Adrenal gland (tissue), 12 donors: ENCODE results near the gene SRGAP1. TPM values are rescaled to one million over a fixed set of nuclear protein-coding genes. Genes with fewer than 3 reads are reported as not detected.

Experiments
- DNase-seq, 7 donors: peaks; one replicate each; pipeline ENCODE4 v3.0.0-alpha.2; 2019 to 2020
- H3K27ac ChIP-seq, 5 donors: fragments of 200-600 bp; sonication (generic) in 4 of 5; 1 replicate in 3 of 5; 2 replicates in 2 of 5; pipeline versions ENCODE4 v1.5.1 to v1.8.0; 2016 to 2020; ENCODE audit warnings: mild to moderate bottlenecking in 1 of 5
- H3K27me3 ChIP-seq: fragments of 200-600 bp; 2 replicates; pipeline ENCODE4 v1.8.0; 2021
- H3K36me3 ChIP-seq, 2 donors: fragments of 200-600 bp; replicated peaks in 1 of 2; 1 replicate in 1 of 2; 2 replicates in 1 of 2; pipeline versions ENCODE4 v1.5.1 to v1.8.0; 2018 to 2022
- H3K4me1 ChIP-seq, 2 donors: fragments of 200-600 bp; replicated peaks in 1 of 2; 1 replicate in 1 of 2; 2 replicates in 1 of 2; pipeline versions ENCODE4 v1.5.1 to v1.8.0; 2018 to 2021
- H3K4me3 ChIP-seq, 4 donors: fragments of 200-600 bp; sonication (generic) in 3 of 4; one replicate each; pipeline ENCODE4 v1.5.1; 2016 to 2018
- H3K9me3 ChIP-seq, 3 donors: fragments of 200-600 bp; sonication (generic) in 1 of 3; replicated peaks in 1 of 3; 1 replicate in 2 of 3; 2 replicates in 1 of 3; pipeline versions ENCODE4 v1.5.1 to v1.8.0; 2016 to 2021
- POLR2A ChIP-seq, 2 donors: fragments of 450-650 bp; IDR thresholded peaks; one replicate each; pipeline ENCODE4 v1.6.1; 2017; ENCODE audit warnings: antibody characterized with exemption in 2 of 2, mild to moderate bottlenecking in 2 of 2, moderate library complexity in 1 of 2
- WGBS, 4 donors: extraction: QIAGEN DNeasy Blood & Tissue Kit in 2 of 4; methylation state at CpG; one replicate each; pipeline versions ENCODE4 v1.1.5 to v1.1.7; 2013 to 2017; 5-methylcytosine and 5-hydroxymethylcytosine counted together
- intact Hi-C, 2 donors: fragments of 100-400 bp; cut with DNase I; formaldehyde crosslinking; loops; one replicate each; pipeline versions ENCODE4 v1.14.1 to v1.15.0; 2022 to 2023
- polyA plus RNA-seq, 3 donors: library from polyadenylated mRNA; stranded (reverse); fragments of 200-250 nt in 2 of 3; fragments of 350-450 nt in 1 of 3; fragmentation: Illumina TruSeq in 1 of 3; extraction: RNeasy Lipid Tissue Mini Kit (QIAGEN cat#74804) in 1 of 3; gene quantifications; one replicate each; pipeline ENCODE4 v1.2.3, GENCODE V29; 2013 to 2014
- total RNA-seq, 9 donors: library from RNA; depleted of rRNA in 4 of 9; stranded (reverse); fragments of >200 nt in 4 of 9; fragments of 120-200 nt in 1 of 9; fragmentation: NEBNext Ultra II Directional in 1 of 9; extraction: Animal tissue kit (Norgen Biotek cat#: 25700) in 1 of 9; gene quantifications; one replicate each; pipeline versions ENCODE4 v1.1.0 to v1.2.4, GENCODE V29; 2013 to 2023
- TF ChIP-seq, protein P1 (sequence below), 6 experiments: fragments of 450-650 bp in 4 of 6; fragments of 200-600 bp in 2 of 6; sonication (generic) in 1 of 6; IDR thresholded peaks; 1 replicate in 5 of 6; 2 replicates in 1 of 6; pipeline versions ENCODE4 v1.5.1 to v1.8.0; 2016 to 2021; ENCODE audit warnings: antibody characterized with exemption in 6 of 6, mild to moderate bottlenecking in 2 of 6, moderate library complexity in 1 of 6
- donor health status: healthy with polysubstance abuse.
- donor health status: Bipolar disorder and iron deficiency.
- donor health status: DM: yes; HTN: yes; CAD: no.
- donor health status: DM: no; HTN: no; CAD: no.
- donor health status: DM: no; HTN: no; CAD: no.
- donor health status: DM: yes; HTN: yes; CAD: no.

SRGAP1 gene
- total and polyA plus RNA-seq, 12 donors, result 2.4 to 35.6 (median 9.8) TPM

DNA sequence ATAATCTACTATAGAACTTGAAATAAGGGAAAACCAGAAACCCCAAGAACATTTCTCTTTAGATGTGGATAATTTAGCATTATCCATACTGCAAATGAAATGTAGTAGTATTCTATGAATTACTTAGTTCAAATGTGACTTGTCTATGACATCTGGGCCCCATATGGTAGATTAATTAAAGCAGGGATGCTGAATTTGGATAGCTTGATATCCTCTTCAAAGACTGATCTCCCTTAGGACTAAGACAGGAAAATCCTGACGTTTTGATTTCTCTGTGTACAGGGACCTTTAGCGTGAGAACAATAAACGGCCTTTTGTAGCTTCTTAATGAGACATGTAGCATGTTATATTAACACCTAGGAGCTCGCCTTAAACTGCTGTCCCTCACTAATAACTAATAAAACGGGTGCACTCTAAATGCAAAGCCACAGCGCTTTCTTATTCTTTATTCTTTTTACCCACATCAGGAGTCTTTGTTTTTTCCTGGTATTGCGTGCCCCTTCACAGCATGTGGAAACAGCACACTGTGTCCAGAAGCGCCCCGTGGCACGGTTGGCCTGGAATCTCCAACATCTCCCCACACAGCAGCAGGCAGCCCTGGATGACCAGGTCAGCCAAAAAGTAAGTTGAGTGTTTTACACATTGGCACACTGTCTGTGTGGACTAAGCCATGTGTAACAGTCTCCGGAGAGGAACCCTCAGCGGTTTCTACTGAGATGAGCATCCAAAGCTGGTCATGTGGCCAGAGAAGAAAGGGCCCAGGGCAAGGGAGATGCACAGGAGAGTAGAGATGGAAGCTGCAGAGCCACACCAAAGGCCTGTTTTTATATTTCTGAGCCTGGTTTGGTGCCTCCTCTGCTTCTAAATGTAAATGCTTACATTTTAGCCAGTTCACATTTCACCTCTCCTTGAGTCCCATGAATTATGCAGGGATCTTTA is 93.1 kb downstream of the SRGAP1 start:
- Histone ChIP-seq H3K27ac (no peak overlapping the region), H3K9me3 (no peaks in the 10 kb centered on the region), H3K36me3 (no peaks in the 10 kb centered on the region), H3K4me1 (peaks cover 0 to 17% of the 10 kb centered on the region in 2 donors), H3K4me3 (no peak overlapping the region), H3K27me3 (no peaks in the 10 kb centered on the region)
- 81 to 91% (median 87%) methylated on average over 10 to 12 of the region's 12 CpGs for WGBS, 4 donors
- intact Hi-C loops, result no loop called here
- TF ChIP-seq, protein P1, sequence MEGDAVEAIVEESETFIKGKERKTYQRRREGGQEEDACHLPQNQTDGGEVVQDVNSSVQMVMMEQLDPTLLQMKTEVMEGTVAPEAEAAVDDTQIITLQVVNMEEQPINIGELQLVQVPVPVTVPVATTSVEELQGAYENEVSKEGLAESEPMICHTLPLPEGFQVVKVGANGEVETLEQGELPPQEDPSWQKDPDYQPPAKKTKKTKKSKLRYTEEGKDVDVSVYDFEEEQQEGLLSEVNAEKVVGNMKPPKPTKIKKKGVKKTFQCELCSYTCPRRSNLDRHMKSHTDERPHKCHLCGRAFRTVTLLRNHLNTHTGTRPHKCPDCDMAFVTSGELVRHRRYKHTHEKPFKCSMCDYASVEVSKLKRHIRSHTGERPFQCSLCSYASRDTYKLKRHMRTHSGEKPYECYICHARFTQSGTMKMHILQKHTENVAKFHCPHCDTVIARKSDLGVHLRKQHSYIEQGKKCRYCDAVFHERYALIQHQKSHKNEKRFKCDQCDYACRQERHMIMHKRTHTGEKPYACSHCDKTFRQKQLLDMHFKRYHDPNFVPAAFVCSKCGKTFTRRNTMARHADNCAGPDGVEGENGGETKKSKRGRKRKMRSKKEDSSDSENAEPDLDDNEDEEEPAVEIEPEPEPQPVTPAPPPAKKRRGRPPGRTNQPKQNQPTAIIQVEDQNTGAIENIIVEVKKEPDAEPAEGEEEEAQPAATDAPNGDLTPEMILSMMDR (IDR thresholded peaks at IDR 0.05), result no peak
- TF ChIP-seq POLR2A (IDR thresholded peaks at IDR 0.05), result no peak
- DNase-seq, result no peak

DNA sequence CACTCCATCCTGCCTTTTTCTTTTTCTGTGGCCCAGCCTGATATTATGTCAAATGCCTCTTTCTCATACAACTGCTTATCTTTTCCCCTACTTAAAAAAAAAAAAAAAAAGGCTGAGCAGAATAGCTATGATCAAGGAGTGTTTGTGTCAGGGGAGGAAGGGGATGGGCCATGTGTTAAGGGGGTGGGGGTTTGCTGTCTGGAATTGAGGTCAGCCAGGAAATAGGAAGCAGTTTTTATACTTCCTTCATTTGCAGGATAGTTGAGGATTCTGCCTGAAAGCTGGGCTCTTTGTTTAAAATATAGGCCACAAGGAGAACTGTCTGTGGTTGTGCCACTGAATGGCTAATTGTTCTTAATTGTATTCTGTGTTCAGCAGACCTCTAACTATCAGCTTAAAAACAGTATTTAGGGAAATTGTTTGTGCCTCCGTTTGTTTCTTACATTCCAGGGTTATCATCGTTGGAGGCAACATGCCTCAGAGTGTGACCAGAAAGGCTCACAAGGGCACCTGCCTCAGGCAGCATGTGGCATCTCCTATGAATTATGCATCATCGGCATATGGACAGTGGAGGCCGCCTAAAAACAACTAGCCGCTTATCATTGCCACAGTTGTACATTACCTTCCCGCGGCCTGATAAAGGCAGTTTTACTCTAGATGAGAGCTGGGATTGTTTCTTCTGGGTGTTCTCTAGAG is 96.0 kb downstream of the SRGAP1 start:
- DNase-seq, result peak in 1 of 7 donors; percentile 36
- H3K4me1 ChIP-seq, result peaks cover 0 to 17% of the 10 kb centered on the region in 2 donors
- TF ChIP-seq POLR2A (IDR thresholded peaks at IDR 0.05), result no peak
- TF ChIP-seq, protein P1 (IDR thresholded peaks at IDR 0.05), result no peak
- H3K27me3 ChIP-seq, result no peaks in the 10 kb centered on the region
- H3K27ac ChIP-seq, result peak overlapping the region in 3 of 5 donors; percentile 36 to 67 (median 48)
- no peak overlapping the region for H3K4me3 ChIP-seq
- intact Hi-C loops, result loop anchor here in 1 of 2 donors (10.0 kb wide), 1 partner anchor 96 kb away; the partner anchor contains the start of gene SRGAP1
- 66 to 80% (median 76%) methylated on average over 7 of the region's 7 CpGs for WGBS, 4 donors
- H3K36me3 ChIP-seq, result no peaks in the 10 kb centered on the region
- H3K9me3 ChIP-seq, result no peaks in the 10 kb centered on the region

DNA sequence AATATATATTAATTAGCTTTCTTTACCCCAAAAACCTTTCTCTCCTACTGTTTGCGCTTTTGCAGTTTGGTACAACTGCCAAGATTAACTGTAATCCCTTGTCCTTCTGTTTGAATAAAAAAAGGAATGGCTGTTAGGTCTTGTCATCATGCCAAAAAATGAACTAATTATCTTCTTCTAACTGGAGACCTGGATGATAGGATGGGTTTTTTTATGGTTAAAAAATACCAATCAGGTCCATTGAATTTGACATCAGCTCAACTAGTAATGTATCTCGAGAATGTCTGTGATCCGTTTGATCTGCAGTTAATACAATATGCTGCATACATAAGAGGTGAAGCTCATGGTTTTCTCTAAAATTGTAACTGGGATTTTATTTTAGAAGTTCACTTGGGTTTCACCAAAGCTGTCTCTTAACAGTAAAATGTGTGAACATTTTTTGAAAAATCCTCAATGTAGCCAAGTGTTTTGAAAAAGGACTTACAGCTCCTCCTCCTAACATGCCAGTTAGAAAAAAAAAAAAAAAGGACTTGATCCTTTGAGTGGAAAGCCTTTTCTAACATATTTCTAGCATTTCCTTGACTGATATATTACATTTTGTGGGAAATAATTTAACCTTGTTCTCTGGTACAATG is 96.8 kb downstream of the SRGAP1 start:
- peak overlapping the region in 1 of 5 donors; percentile 48 for H3K27ac ChIP-seq
- H3K36me3 ChIP-seq, result no peaks in the 10 kb centered on the region
- DNase-seq, result no peak
- H3K4me1 ChIP-seq, result peaks cover 0 to 17% of the 10 kb centered on the region in 2 donors
- no peaks in the 10 kb centered on the region for H3K27me3 ChIP-seq
- H3K9me3 ChIP-seq, result no peaks in the 10 kb centered on the region
- intact Hi-C loops, result loop anchor here in 1 of 2 donors (10.0 kb wide), 1 partner anchor 96 kb away; the partner anchor contains the start of gene SRGAP1
- H3K4me3 ChIP-seq, result no peak overlapping the region
- TF ChIP-seq, protein P1 (IDR thresholded peaks at IDR 0.05), result no peak
- no peak for TF ChIP-seq POLR2A (IDR thresholded peaks at IDR 0.05)
- WGBS, 4 donors, result 91 to 95% (median 94%) methylated on average over 3 of the region's 3 CpGs

DNA sequence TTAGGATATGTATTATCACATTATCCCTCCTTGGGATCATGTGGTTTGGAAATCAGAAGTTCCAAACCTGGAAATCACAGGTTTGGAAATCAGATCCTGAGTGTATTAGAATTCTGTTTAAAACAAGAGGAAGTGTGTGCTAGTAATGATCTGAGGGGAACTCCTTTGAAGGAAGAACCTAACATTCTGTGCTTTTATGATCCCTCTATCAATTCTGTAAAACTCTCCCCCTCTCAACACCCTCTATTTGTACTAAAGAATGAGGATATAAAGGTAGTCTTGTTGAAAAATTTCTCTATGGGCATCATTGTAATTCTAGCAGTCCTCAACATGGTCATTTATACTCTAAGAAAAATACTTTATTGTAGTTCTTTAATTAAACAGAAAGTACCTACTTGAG is 97.4 kb downstream of the SRGAP1 start:
- H3K27ac ChIP-seq, result peak overlapping the region in 1 of 5 donors; percentile 48
- intact Hi-C loops, result loop anchor here in 1 of 2 donors (10.0 kb wide), 1 partner anchor 97 kb away; the partner anchor contains the start of gene SRGAP1
- H3K4me1 ChIP-seq, result peaks cover 0 to 17% of the 10 kb centered on the region in 2 donors

More for the DNA sequence above, 97.4 kb downstream of the SRGAP1 start:
- H3K4me3 ChIP-seq, result no peak overlapping the region
- TF ChIP-seq, protein P1 (IDR thresholded peaks at IDR 0.05), result no peak
- no peak for TF ChIP-seq POLR2A (IDR thresholded peaks at IDR 0.05)
- H3K27me3 ChIP-seq, result no peaks in the 10 kb centered on the region
- H3K9me3 ChIP-seq, result no peaks in the 10 kb centered on the region
- no peak for DNase-seq
- no peaks in the 10 kb centered on the region for H3K36me3 ChIP-seq
